ENCODE data around the gene CYP24A1. TPM values are rescaled to one million over a fixed set of nuclear protein-coding genes. Genes with fewer than 3 reads are reported as not detected.

CYP24A1 gene
- total RNA-seq, 4 donors from 2014 or later = 4.8 TPM; not detected in 3

GRCh38 chr20:54165014-54165413, 8.8 kb downstream of the CYP24A1 start:
- no peak overlapping the region for H3K27ac ChIP-seq
- H3K9me3 ChIP-seq = no peaks in the 10 kb centered on the region
- intact Hi-C loops (cut with DNase I; ENCODE audit: low total_unique reads) = no loop called here
- H3K4me1 ChIP-seq = no peaks in the 10 kb centered on the region
- TF ChIP-seq POLR2A (IDR thresholded peaks at IDR 0.05) (no peak), CTCF (IDR thresholded peaks at IDR 0.05) (no peak)
- H3K27me3 ChIP-seq = peaks cover 0 to 3% of the 10 kb centered on the region in 2 donors
- no peak for DNase-seq
- H3K36me3 ChIP-seq = no peaks in the 10 kb centered on the region
- H3K4me3 ChIP-seq = no peak overlapping the region

DNA sequence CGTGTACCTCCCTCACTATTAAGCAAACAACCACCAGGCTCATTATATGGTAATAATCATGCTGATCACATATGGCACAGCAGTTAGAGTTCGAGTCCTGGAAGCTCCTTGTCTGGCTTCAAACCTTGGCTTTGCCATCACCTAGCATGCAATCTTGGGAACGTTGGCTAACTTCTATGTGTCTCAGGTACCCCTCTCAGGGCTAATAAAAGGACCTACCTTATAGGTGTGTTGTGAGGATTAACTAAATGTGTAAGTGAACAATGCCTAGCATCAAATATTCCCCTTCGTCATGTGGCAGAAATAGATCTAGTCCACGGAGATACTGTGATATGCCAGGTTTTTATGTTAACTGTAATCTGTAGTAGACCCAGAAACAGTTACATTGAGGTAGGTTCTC, 10.4 kb downstream of the CYP24A1 start:
- H3K4me1 ChIP-seq = no peaks in the 10 kb centered on the region
- intact Hi-C loops (cut with DNase I; ENCODE audit: low total_unique reads) = no loop called here
- no peaks in the 10 kb centered on the region for H3K9me3 ChIP-seq
- no peaks in the 10 kb centered on the region for H3K36me3 ChIP-seq
- no peak for DNase-seq
- H3K27me3 ChIP-seq = no peaks in the 10 kb centered on the region
- no peak for TF ChIP-seq CTCF (IDR thresholded peaks at IDR 0.05)
- TF ChIP-seq POLR2A (IDR thresholded peaks at IDR 0.05) = no peak
- H3K27ac ChIP-seq = no peak overlapping the region
- H3K4me3 ChIP-seq = no peak overlapping the region

DNA sequence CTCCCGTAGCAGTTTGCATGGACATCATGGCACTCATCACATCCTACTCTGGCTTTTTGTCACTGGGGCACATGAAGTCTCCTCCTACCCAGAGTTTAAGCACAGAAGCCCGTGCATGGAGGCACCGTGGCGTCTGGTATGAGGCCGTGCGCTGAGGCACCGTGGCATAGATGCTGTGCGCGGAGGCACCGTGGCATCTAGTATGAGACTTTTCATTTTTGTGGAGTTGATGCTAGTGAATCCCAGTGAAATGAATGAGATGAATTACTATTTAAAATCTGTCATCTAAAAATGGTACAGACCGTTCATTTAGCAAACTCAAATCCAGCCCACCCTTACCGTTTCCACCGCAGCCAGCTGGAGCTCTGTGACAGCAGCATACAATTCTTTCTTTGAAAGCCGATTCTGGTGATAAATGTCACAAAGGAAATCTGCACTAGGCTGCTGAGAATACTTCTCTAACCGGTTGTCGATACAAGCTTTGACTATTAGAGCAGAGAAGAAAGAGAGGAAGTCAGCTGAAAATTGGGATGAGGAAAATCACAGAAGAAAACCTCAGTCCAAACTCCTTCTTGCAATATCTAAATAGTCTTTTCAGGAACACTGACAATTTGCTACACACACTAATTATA, 11.3 kb downstream of the CYP24A1 start:
- Histone ChIP-seq H3K4me3 (no peak overlapping the region), H3K9me3 (no peaks in the 10 kb centered on the region), H3K27ac (no peak overlapping the region), H3K4me1 (no peaks in the 10 kb centered on the region), H3K36me3 (no peaks in the 10 kb centered on the region), H3K27me3 (no peaks in the 10 kb centered on the region)
- TF ChIP-seq CTCF (IDR thresholded peaks at IDR 0.05) = no peak
- TF ChIP-seq POLR2A (IDR thresholded peaks at IDR 0.05) = no peak
- DNase-seq = no peak
- intact Hi-C loops (cut with DNase I; ENCODE audit: low total_unique reads) = no loop called here

- no peak for DNase-seq
- no peaks in the 10 kb centered on the region for H3K4me1 ChIP-seq
- H3K36me3 ChIP-seq = no peaks in the 10 kb centered on the region
- TF ChIP-seq CTCF (IDR thresholded peaks at IDR 0.05) (no peak), POLR2A (IDR thresholded peaks at IDR 0.05) (no peak)
- no peak overlapping the region for H3K27ac ChIP-seq
- no peaks in the 10 kb centered on the region for H3K9me3 ChIP-seq
- H3K27me3 ChIP-seq = no peaks in the 10 kb centered on the region
- intact Hi-C loops (cut with DNase I; ENCODE audit: low total_unique reads) = no loop called here
- no peak overlapping the region for H3K4me3 ChIP-seq
Observed at GRCh38 chr20:54161821-54162149, 12.0 kb downstream of the CYP24A1 start.

- Histone ChIP-seq H3K9me3 (no peaks in the 10 kb centered on the region), H3K4me3 (no peak overlapping the region), H3K27ac (no peak overlapping the region), H3K4me1 (no peaks in the 10 kb centered on the region), H3K36me3 (no peaks in the 10 kb centered on the region), H3K27me3 (no peaks in the 10 kb centered on the region)
- DNase-seq = no peak
- intact Hi-C loops (cut with DNase I; ENCODE audit: low total_unique reads) = no loop called here
- TF ChIP-seq POLR2A (IDR thresholded peaks at IDR 0.05) (no peak), CTCF (IDR thresholded peaks at IDR 0.05) (no peak)
Observed at GRCh38 chr20:54161008-54161820, 12.6 kb downstream of the CYP24A1 start.
